HCT116 (cell line): ENCODE results near the gene FGL2.

Experiments
- CTCF ChIP-seq, 3 experiments: fragments of 200-600 bp in 1 of 3; sonication (generic) in 1 of 3; IDR thresholded peaks in 2 of 3; conservative IDR thresholded peaks in 1 of 3; 2 replicates each; pipeline ENCODE4 v1.5.1; 2012 to 2017; ENCODE audit warnings: low read depth in 2 of 3, low read length in 2 of 3, antibody characterized with exemption in 1 of 3, borderline replicate concordance in 1 of 3, control low read depth in 1 of 3, mild to moderate bottlenecking in 1 of 3, mixed read lengths in 1 of 3, mixed run types in 1 of 3, moderate library complexity in 1 of 3; ENCODE audit not compliant: insufficient read depth in 1 of 3
- EZH2phosphoT487 ChIP-seq: fragments of 200-600 bp; IDR thresholded peaks from 2 replicates; pipeline ENCODE4 v1.6.1; 2018; ENCODE audit warnings: antibody characterized with exemption, borderline replicate concordance
- MAX ChIP-seq: IDR thresholded peaks from 2 replicates; pipeline ENCODE4 v1.6.1; 2012
- POLR2A ChIP-seq: IDR thresholded peaks from 2 replicates; pipeline ENCODE4 v1.7.0; 2011; ENCODE audit warnings: borderline replicate concordance; ENCODE audit not compliant: insufficient read depth, insufficient read length; ENCODE audit errors: extremely low read depth
- POLR2AphosphoS5 ChIP-seq: IDR thresholded peaks from 2 replicates; pipeline ENCODE4 v1.6.1; 2011; ENCODE audit warnings: mild to moderate bottlenecking, low read depth, low read length, moderate library complexity
- RAD21 ChIP-seq: IDR thresholded peaks from 2 replicates; pipeline ENCODE4 v1.6.1; 2012; ENCODE audit warnings: low read depth, mild to moderate bottlenecking
- SIN3A ChIP-seq: IDR thresholded peaks from 2 replicates; pipeline ENCODE4 v1.6.1; 2012; ENCODE audit warnings: low read depth
- SP1 ChIP-seq: IDR thresholded peaks from 2 replicates; pipeline ENCODE4 v1.6.1; 2012; ENCODE audit warnings: low read depth
- TCF7L2 ChIP-seq: IDR thresholded peaks from 2 replicates; pipeline ENCODE4 v1.7.0; 2011; ENCODE audit warnings: borderline replicate concordance, inconsistent platforms; ENCODE audit not compliant: insufficient read depth, insufficient read length; ENCODE audit errors: extremely low read depth
- ZBTB33 ChIP-seq: IDR thresholded peaks from 2 replicates; pipeline ENCODE4 v1.6.1; 2011; ENCODE audit warnings: mild to moderate bottlenecking, low read length, moderate library complexity; ENCODE audit not compliant: insufficient replicate concordance; ENCODE audit errors: extremely low read depth
- ZNF274 ChIP-seq: fragments of 200-500 bp; sonication (Bioruptor generic); IDR thresholded peaks from 2 replicates; pipeline ENCODE4 v1.6.1; 2014; ENCODE audit warnings: mild to moderate bottlenecking, low read depth, low read length, inconsistent platforms

- no peak for TF ChIP-seq POLR2AphosphoS5
- TF ChIP-seq CTCF (IDR thresholded peaks at IDR 0.05 in 2 of 3, conservative IDR thresholded peaks at IDR 0.05 in 1 of 3; ENCODE audit: borderline replicate concordance in 1 of 3, insufficient read depth in 1 of 3, low read depth in 2 of 3, low read length in 2 of 3), result no peak
- TF ChIP-seq TCF7L2, result no peak
- no peak for TF ChIP-seq ZNF274
- no peak for TF ChIP-seq POLR2A
- TF ChIP-seq ZBTB33, result no peak
- no peak for TF ChIP-seq SIN3A
- no peak for TF ChIP-seq EZH2phosphoT487
- TF ChIP-seq RAD21, result no peak
- TF ChIP-seq MAX, result no peak
- TF ChIP-seq SP1, result no peak
These were observed 22.4 kb upstream of the FGL2 start for GRCh38 chr7:77222065-77222464.
